Fibroblast of skin of left quadriceps (primary cell): ENCODE results near the gene KLHL17.
"Not testable (repeated sequence)": the region's sequence is repeated elsewhere in the genome, so short reads cannot be mapped to it uniquely, and the experiment has no call there.

Experiments
- DNase-seq, 2 experiments: peaks; one replicate each; pipeline ENCODE4 v3.0.0-alpha.2; 2013; ENCODE audit warnings: low read depth in 2 of 2

KLHL17 gene

GRCh38 chr1:980602-981395 lies 20.4 kb downstream of the KLHL17 start:
- DNase-seq: no peak

GRCh38 chr1:981491-981954 lies 21.1 kb downstream of the KLHL17 start:
- no peak for DNase-seq

- no peak for DNase-seq
These were observed 21.7 kb downstream of the KLHL17 start, which contains the start of gene PERM1 for GRCh38 chr1:981955-982558. TSS of gene PERM1 (minus strand) at chr1:982093. CDS start at chr1:981029, 1,064 bp downstream.

GRCh38 chr1:982765-983436 lies 22.5 kb downstream of the KLHL17 start:
- no peak for DNase-seq

GRCh38 chr1:983798-984475 lies 23.6 kb downstream of the KLHL17 start:
- DNase-seq: no peak

- DNase-seq: no peak
These were observed 24.1 kb downstream of the KLHL17 start for GRCh38 chr1:984476-984814.

GRCh38 chr1:985126-985525 lies 24.7 kb downstream of the KLHL17 start:
- DNase-seq: no peak

GRCh38 chr1:988061-988460 lies 27.7 kb downstream of the KLHL17 start:
- DNase-seq: not testable (repeated sequence)

- DNase-seq: not testable (repeated sequence)
These were observed 30.9 kb downstream of the KLHL17 start for GRCh38 chr1:991275-991674.

GRCh38 chr1:991895-992294 lies 31.5 kb downstream of the KLHL17 start:
- no peak for DNase-seq

- DNase-seq: no peak
These were observed 32.0 kb downstream of the KLHL17 start for GRCh38 chr1:992362-992761.

GRCh38 chr1:993379-993995 lies 33.1 kb downstream of the KLHL17 start:
- DNase-seq: no peak

GRCh38 chr1:994546-994945 lies 34.2 kb downstream of the KLHL17 start:
- not testable (repeated sequence) for DNase-seq

- no peak for DNase-seq
These were observed 35.6 kb downstream of the KLHL17 start for GRCh38 chr1:995665-996633.

- no peak for DNase-seq
These were observed 36.7 kb downstream of the KLHL17 start for GRCh38 chr1:996851-997712.

- DNase-seq: no peak
These were observed 37.3 kb downstream of the KLHL17 start for GRCh38 chr1:997713-997992.

GRCh38 chr1:997993-998744 lies 37.8 kb downstream of the KLHL17 start:
- DNase-seq: no peak

- DNase-seq: no peak
These were observed 38.3 kb downstream of the KLHL17 start for GRCh38 chr1:998745-998994.

GRCh38 chr1:998995-999724 lies 38.8 kb downstream of the KLHL17 start:
- DNase-seq: no peak
